Thyroid gland (tissue), 4 donors: ENCODE data around the gene NR3C2.
"Not testable (repeated sequence)": the region's sequence is repeated elsewhere in the genome, so short reads cannot be mapped to it uniquely, and the experiment has no call there.

ENCODE experiments used
- POLR2A ChIP-seq, 2 donors: fragments of 450-650 bp; IDR thresholded peaks; one replicate each; pipeline ENCODE4 v1.6.1; 2017; ENCODE audit warnings: antibody characterized with exemption in 2 of 2, mild to moderate bottlenecking in 2 of 2, moderate library complexity in 1 of 2
- TF ChIP-seq, protein P1 (sequence below), 6 experiments: fragments of 200-600 bp in 3 of 6; fragments of 450-650 bp in 3 of 6; sonication (generic) in 3 of 6; IDR thresholded peaks; one replicate each; pipeline ENCODE4 v1.5.1; 2016 to 2019; ENCODE audit warnings: antibody characterized with exemption in 6 of 6, mild to moderate bottlenecking in 2 of 6, inconsistent platforms in 1 of 6, moderate library complexity in 1 of 6

DNA sequence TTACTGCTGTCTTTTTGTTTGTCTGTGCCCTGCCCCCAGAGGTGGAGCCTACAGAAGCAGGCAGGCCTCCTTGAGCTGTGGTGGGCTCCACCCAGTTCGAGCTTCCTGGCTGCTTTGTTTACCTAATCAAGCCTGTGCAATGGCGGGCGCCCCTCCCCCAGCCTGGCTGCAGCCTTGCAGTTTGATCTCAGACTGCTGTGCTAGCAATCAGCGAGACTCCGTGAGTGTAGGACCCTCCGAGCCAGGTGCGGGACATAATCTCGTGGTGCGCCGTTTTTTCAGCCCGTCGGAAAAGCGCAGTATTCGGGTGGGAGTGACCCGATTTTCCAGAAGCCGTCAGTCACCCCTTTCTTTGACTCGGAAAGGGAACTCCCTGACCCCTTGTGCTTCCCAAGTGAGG is 118.9 kb downstream of the NR3C2 start:
- TF ChIP-seq, protein P1, sequence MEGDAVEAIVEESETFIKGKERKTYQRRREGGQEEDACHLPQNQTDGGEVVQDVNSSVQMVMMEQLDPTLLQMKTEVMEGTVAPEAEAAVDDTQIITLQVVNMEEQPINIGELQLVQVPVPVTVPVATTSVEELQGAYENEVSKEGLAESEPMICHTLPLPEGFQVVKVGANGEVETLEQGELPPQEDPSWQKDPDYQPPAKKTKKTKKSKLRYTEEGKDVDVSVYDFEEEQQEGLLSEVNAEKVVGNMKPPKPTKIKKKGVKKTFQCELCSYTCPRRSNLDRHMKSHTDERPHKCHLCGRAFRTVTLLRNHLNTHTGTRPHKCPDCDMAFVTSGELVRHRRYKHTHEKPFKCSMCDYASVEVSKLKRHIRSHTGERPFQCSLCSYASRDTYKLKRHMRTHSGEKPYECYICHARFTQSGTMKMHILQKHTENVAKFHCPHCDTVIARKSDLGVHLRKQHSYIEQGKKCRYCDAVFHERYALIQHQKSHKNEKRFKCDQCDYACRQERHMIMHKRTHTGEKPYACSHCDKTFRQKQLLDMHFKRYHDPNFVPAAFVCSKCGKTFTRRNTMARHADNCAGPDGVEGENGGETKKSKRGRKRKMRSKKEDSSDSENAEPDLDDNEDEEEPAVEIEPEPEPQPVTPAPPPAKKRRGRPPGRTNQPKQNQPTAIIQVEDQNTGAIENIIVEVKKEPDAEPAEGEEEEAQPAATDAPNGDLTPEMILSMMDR (IDR thresholded peaks at IDR 0.05): not testable (repeated sequence)
- TF ChIP-seq POLR2A (IDR thresholded peaks at IDR 0.05): not testable (repeated sequence)
